GM19025 (cell line): ENCODE measurements around the gene B3GALT6.

Experiments
- ATAC-seq: cut with Tn5 transposase; IDR thresholded peaks from one replicate; pipeline ENCODE4 v1.9.1; 2021; ENCODE audit warnings: mild to moderate bottlenecking, low read depth, moderate library complexity; ENCODE audit not compliant: unreplicated experiment

Gene B3GALT6

DNA sequence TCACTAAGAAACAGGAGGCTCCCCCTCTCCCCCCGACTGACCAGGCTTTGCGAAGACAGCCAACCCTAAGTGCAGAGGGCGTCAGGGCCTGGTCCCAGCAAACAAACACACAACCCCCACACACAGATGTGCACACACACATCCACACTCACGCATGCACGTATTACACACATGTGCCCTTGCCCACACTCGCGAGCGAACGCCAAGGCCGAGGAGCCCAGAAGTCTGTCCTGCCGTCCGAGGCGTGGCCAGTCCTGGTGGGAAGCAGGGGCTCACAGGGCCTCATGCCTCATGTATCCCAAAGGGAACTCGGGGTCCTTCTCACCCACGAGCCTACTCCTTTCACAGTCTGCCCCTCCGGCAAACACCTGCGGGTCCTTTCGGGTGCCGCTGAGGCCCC lies 2.3 kb upstream of the B3GALT6 start:
- no peak for ATAC-seq

DNA sequence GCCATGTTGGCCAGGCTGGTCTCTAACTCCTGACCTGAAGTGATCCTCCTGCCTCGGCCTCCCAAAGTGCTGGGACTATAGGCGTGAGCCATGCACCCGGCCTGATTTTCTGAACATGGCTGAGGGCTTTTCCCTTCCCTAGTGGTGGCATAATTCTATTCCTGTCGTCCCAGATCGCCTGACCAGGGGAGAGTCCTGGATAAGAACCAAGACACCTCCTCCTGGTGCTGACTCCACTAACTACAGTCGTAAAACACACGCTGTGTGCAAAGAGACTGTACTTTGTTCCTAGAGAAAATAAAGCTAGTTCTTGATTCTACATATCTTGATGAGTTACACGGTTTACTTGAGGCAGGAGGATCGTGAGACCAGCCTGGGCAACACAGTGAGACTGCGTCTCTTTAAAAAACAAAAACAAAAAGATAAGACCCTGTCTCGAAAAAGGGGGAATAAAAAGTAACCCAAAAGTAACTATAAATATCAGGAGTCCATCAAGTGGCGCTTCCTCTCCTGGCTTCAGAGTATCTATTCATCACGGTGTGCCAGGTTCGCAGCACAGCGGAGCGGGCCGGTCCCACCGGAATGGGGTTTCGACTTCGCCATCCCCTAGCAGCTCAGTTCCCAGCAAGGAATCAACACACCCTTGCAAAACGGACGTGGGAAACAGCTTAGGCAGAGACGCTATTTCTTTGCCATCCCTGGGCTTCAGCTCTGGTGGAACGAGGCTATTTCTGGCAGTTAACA lies 1.2 kb upstream of the B3GALT6 start:
- no peak for ATAC-seq

DNA sequence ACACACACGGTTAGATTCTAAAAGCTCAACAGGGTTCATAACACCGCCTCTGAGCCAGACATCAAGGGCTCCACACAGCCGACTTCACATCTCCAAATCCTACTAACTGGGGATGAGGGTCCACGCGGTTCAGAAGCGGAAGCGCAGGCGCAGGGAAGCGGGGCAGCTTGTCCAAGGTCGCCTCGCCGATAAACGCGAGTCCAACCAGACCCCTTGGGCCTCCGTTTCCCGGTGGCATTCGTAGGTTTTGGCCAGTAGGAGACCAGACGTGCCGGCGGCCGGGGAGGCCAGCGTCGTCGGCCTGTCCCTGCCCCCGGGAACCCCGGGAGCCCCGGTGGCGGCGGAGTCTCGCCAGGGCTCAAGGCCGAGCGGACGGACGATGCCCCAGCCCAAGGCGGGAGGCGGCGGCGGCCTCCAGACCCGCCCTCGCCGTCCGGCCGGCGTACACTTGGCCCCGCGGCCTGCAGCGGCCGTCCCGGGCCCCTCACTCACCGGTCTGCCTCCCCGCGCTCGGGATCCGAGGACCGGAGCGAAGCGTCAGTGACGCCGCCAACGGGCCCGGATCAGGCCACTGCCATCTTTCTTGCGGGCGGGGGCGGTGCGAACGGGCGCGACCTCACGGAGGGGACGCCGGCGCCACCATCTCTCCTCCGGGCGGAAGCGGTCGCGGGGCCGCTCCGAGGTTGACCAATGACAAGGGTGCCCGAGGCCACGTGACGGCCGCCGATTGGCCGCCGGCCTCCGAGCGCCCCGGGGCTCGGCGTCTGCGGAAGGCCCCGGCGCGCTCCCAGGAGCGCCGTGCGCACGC lies 433 bp upstream of the B3GALT6 start, which contains the start of gene SDF4:
Gene SDF4, minus strand, starts transcription at position 602 of the 808 bp plus-strand sequence. CDS start 3,229 bp downstream, outside the sequence.
- peak; percentile 92 for ATAC-seq

DNA sequence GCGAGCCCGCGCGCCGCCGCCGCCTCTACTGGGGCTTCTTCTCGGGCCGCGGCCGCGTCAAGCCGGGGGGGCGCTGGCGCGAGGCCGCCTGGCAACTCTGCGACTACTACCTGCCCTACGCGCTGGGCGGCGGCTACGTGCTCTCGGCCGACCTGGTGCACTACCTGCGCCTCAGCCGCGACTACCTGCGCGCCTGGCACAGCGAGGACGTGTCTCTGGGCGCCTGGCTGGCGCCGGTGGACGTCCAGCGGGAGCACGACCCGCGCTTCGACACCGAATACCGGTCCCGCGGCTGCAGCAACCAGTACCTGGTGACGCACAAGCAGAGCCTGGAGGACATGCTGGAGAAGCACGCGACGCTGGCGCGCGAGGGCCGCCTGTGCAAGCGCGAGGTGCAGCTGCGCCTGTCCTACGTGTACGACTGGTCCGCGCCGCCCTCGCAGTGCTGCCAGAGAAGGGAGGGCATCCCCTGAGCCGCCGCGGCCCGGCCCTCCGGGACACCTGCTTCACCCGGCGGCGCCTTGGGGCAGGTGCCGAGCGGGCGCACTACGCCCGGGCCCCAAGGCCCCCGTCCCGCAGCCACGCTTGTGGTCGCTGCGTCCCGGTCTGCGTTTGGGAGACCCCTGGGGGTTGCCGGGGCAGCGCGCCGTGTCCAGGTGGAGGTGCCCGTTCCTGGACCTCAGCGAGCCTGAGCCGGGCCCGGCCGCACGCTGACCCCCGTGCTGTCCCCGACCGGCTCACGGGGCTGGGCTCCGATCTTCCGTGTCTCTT lies 944 bp downstream of the B3GALT6 start:
- ATAC-seq, result no peak

DNA sequence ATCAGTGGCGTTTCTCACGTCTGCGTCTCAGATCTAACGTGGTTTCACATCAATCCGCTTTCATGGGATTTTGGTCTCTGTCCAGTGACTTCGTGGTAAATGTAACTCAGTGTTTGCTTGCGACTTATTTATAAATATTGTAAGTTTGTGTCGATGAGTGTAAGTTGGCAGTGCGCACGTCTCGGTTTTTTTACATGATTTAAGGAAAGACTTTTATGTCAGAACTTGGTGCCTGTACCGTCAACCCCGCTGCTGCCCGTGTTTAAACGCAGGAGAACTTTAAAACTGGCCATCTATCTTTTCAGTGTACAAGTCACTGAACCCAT lies 1.5 kb downstream of the B3GALT6 start:
- ATAC-seq, result no peak

DNA sequence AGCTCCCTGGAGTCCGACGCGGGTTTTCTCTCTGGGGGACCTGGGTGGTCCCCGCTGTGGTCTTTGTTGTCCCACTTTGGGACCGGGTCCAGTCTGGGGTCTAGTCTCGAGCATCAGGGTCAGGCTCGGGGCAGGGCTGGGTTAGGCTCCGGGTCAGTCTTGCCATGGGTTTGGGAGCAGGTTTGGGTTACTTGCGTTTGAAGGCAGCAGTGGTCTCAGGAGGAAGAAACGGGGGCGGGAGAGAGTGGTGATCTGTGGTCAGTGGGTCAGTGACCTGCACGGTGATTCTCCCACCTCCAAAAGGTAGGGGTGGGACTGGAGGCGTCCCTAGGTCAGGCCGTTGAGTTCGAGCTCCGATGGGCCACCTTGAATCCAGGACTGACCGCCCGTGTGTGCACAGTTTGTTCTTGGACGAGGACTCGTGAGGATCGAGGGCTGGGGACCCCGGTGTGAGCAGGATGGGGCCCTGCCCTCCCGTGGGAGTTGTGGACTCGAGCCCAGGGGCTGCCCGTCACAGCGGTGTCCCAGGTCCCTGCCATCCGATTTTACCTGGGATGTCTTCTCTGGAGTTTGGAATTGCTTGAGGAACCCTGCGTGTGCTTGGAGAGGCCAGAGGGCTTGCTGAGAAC lies 2.3 kb downstream of the B3GALT6 start:
- no peak for ATAC-seq

DNA sequence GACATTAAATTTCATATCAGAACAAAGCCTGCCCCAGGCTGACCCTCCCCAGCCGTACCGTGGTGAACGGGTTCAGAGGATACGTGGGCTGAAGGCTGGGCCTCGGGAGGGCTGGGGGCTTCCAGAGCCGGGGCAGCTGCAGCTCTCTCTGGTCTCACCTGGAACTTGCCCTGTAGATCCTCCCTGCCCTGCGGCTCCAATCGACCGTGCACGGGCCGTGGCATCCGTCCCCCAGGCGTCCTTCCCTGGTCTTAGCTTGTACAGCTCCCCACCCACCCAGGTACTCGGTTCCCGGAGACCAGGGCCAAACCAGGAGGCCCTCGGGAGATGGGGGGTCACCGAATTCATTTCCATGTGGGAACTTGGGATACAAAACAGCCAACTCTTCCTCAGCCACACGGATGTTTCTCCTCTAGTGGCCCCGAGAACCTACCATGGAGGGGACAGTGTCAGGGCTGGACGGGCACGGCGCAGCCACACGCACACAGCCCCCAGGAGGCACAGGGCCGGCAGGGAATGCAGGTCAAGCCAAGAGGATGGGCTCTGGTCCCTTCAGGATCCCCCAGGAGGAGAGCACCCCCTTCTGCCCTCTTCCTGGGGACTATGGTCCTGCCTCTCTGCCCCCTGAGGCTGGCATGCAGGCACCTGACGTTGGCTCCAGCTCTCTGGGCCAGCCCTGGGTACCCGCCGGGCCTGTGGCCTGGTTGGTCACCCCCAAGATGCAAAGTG lies 3.1 kb downstream of the B3GALT6 start:
- ATAC-seq, result no peak

DNA sequence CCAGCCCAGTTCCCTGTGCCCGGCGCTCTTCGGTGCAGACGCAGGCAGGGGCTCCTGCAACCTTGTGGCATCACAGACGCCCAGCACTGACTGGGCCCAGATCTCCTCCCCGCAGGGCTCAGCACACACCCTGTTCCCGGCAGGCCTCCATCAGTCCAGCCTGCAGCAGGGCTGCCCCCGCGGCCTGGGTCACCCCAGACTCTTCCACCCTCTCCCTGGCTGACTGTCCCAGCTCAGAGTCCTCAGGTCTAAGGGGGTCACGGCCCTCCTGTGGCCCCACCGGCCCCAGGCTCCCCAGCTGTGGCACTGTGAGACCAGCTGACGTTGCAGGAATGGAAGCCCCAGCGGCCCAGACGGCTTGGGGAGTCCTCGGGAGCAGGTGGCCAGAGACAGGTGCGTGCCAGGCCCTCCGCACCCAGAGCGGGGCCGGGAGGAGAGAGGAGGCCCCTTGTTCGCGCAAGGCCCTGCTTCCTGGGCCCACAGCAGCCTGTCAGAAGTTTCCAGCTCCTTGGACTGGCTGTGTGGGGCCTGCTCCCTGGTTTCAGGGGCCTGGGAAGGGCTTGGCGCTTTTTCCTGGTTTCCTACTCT lies 4.2 kb downstream of the B3GALT6 start:
- no peak for ATAC-seq

DNA sequence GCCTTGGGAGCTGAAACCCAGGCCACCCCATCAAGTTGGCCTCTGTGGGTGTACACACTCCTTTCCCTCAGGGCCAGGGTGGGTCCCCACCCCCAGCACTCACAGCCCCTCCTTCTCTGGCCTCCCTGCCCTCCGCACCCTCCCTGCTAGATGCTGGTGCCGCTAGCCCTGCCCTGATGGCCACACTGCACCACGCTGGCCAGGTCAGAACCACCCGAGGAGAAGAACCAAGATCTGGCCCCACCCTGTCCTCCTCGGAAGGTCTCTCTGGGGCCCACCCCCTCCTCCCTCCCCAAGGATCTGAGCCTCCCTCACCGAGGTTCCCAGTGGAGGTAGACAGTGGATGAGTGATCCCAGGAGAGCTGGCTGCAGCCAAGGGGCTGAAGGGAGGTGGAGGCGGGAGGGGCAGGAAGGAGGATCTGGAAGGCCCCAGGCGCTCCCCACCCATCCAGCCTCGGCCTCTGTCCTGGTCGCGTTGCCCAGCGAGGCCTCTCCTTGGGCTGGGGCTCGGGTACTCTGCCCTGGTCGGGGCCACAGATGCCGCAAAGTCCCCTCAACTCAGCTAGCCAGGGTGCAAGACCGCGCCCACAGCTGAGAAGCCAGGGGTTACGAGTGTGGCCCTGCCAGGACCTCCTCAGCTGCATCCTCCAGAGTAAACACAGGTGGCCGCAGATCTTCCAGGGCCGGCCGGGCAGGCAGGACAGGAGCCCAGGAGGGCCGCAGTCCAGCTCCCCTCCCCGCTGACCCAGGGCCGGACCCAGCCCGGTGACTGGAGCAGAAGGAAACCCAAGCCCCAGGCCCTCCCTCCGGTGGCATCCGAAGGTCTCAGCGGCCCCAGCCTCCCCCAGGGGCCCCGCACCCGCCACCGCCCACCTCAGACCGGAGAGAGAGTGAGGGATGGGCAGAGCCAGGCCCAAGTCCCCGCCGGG lies 5.2 kb downstream of the B3GALT6 start:
- no peak for ATAC-seq

DNA sequence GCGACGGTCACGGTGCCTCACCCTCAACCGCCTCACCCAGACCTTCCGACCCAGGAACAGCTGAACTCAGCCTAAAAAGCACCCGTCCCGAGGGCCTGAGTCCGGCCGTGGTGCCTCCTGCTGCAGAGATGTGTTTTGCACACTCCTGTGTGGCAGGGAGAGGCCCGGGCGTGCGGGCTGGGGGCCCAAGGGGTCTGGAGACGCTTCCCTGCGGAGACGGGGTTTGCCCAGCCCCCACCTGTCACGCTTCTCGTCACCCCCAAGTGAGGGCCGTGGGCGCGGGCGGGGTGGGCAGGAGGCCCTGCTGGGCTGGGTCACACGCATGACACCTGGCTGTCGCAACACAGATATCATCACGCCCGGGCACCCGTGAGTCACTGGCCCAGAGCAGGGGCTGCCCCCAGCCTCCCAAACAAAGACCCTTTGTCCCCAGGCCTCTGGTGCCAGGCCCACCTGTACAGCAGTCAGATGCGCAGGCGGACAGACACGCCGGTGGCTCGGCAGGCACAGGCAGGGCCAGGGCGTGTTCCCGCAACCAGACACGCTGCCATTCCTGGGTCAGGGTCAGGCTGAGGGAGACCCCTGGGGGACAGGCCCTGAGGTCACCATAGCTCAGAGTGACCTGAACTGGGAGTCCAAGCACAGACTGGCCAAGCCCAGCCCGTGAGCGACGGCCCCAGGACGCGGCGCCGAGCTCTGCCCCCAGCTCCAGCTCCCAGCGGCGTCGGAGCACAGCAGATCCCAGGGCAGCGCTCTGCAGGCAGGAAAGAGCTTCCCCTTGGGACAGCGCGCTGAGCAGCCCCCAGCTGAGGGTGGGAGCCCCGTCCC lies 6.1 kb downstream of the B3GALT6 start:
- ATAC-seq, result no peak

DNA sequence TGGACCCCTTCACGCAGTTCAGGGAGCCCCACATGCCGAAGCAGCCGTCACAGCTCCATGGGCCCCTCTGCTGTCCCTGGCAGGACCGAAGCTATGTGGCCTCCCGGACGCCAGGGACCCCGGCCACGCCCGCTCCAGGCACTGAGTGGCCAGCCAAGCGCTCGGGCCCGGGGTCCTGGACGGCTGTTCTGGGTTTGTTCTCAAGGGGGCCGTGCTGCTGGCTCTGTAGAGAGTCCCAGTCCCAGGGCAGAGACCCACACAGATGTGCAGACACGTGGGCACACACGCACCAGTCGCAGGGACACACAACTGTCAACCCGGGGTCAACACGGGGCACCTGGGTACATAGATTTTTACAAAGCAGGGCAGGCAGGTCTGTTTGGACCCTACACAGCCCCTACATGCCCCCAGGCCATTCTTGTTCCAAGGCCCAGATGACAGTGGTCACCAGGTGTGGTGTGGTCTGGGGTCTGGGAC lies 6.7 kb downstream of the B3GALT6 start:
- no peak for ATAC-seq

DNA sequence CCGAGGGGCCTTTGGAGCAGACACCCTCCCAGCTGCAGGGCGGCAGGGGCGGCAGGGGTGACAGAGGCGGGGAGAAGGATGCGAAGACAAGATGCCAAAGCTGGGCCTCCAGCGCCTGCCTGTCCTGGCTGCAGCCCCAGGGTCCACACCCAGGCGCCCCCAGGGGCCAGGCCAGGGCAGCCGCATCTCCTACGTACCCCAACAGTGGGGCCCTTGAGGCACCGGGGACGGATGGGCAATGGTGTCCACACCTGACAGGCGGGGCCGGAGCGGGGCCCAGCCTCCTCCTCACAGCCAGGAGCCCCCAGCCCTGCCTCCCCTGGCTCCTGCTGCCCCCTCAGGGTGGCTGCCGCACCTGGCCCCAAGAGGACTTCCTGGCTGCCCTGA lies 7.2 kb downstream of the B3GALT6 start:
- ATAC-seq, result no peak

DNA sequence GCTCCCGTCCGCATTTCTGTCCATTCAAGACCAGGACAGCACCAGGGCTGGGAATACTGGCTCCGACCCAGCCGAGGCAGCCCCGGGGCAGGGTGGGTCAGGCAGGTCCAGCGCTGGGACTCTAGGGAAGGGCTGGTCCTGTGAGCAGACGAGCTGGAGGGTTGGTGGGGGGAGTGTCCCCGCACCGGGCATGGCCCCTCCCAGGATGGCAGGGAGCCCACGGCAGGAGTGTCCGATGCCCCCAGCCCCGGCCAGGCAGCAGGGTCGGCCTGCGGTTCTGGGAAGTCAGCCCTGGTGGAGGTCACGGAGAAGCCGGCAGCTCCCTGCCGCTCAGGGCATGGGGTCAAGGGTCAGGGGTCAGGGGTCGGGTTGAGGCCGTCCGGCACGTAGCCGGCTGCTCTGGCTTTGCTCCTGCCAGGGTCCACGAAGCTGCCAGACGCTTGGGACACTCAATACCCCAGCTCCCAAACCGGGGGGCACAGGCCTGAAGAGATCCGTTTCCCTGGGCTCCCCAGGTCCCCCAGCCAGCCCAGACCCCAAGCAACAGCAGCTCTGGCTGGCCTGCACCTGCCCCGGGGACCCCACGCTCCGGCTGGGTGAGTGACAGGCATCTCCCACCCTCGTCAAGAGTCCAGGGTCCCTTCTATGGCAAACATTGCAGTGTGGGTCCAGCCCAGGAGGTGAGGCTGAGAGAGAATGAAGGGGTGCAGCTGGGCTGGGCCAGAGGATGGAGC lies 7.7 kb downstream of the B3GALT6 start:
- no peak for ATAC-seq

DNA sequence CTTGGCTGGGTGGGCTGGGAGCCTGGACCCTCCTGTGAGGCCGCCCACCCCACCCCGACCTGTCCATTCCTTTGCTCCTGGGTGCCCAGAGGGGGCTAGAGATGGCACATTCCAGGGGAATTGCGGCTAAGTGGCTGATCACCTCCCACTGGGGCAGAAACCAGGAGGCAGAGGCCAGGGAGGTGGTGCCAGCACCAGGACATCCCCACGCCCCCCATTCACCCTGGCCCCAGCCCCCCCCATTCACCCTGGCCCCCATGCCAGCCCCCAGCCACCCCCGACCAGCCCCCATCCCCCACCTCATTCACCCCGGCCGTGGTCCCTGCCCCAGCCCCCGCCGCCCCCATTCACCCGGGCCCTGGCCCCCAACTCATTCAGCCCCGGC lies 8.3 kb downstream of the B3GALT6 start:
- no peak for ATAC-seq

DNA sequence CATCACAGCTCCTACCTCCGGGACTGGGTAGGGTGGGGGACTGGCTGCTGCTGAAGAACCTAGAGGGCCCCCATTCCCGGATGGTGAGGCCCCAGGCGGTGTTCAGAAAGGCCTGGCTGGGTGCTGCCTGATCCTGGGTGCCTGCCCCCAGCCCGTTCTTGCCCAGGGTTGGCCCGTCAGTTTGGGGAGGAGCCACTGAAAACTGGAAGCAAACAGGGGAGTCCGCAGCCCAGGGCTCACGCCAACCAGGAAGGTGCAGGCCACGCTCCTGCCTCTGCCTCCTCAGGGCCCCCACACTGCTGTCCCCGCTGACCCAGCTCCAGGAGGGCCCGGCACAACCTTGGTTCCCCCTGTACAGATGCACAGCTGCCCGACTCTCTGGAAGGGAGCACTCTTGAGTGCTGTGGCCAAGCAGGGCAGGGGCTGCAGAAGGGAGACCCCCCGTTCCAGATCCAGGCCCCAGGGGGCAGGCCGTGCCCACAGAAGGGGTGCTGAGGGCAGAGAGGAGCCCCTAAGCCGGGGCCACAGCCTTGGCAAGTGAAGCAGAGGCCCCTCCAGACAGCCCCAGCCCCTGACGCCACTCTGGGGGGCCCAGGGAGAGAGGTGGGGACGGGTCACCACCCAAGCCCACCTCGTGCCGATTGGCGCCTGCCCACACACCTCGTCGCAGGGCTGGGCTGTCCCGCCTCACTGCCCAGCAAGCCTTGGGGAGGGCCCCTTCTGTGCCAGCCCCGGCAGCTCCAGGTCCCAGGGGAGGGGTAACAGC lies 9.0 kb downstream of the B3GALT6 start:
- no peak for ATAC-seq

DNA sequence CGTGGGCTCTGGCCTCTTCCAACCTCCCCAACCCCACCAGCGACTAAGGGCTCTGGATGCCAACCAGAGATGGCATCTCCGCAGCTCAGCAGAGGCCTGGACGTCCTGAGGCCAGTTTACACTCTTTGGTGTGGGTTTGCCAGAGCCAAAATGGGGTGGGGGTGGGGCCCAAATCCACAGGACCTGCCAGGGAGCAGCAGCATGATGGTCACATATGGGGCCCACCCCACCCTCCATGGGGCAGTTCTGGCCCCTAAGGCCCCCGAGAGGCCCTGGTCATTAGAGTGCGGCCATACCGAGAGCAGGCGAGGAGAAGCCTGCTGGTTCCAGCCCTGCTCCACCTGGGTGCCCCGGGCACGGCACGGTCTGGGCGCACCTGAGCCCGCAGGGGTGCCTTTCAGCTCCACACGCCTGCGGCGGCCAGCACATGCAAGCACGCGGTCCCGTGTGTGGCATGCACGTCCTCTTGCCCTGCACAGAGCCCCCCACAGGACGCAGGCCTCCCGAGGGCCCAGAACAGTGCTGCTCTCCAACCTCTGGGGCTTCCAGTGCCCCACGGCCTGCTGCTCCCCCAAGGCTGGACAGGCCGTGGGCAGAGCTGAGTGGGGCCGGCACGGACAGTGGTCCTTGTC lies 9.7 kb downstream of the B3GALT6 start:
- ATAC-seq, result no peak
